ENCODE results near the gene SGMS1.
"Not testable (repeated sequence)": the region's sequence is repeated elsewhere in the genome, so short reads cannot be mapped to it uniquely, and the experiment has no call there.

Gene SGMS1

DNA sequence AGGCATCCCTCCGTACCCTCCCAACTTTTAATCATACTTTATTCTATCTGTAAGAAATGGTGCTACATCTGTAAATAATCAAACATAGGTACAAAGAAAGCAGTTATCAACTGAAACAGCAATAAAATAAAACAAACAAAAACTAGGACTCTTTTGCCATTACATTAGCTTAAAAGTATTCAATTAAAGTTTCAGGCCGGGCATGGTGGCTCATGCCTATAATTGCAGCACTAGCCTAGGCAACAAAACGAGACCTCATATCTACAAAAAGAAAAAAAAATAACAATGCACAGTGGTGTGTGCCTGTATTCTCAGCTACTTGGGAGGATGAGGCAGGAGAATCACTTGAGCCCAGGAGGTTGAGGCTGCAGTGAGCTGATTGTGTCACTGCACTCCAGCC lies 161.9 kb downstream of the SGMS1 start:
- no peak overlapping the region for H3K4me3 ChIP-seq (replicated peaks; ENCODE audit: low read depth, low read length)
- TF ChIP-seq, protein P1, sequence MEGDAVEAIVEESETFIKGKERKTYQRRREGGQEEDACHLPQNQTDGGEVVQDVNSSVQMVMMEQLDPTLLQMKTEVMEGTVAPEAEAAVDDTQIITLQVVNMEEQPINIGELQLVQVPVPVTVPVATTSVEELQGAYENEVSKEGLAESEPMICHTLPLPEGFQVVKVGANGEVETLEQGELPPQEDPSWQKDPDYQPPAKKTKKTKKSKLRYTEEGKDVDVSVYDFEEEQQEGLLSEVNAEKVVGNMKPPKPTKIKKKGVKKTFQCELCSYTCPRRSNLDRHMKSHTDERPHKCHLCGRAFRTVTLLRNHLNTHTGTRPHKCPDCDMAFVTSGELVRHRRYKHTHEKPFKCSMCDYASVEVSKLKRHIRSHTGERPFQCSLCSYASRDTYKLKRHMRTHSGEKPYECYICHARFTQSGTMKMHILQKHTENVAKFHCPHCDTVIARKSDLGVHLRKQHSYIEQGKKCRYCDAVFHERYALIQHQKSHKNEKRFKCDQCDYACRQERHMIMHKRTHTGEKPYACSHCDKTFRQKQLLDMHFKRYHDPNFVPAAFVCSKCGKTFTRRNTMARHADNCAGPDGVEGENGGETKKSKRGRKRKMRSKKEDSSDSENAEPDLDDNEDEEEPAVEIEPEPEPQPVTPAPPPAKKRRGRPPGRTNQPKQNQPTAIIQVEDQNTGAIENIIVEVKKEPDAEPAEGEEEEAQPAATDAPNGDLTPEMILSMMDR (IDR thresholded peaks at IDR 0.05; ENCODE audit: low read length, missing control alignments) = no peak
- DNase-seq (ENCODE audit: low read depth) = no peak

GRCh38 chr10:50461123-50461522 lies 162.6 kb downstream of the SGMS1 start:
- H3K4me3 ChIP-seq (replicated peaks; ENCODE audit: low read depth, low read length) = no peak overlapping the region
- TF ChIP-seq, protein P1 (IDR thresholded peaks at IDR 0.05; ENCODE audit: low read length, missing control alignments) = no peak
- DNase-seq (ENCODE audit: low read depth) = no peak

- no peak for DNase-seq (ENCODE audit: low read depth)
- no peak overlapping the region for H3K4me3 ChIP-seq (replicated peaks; ENCODE audit: low read depth, low read length)
- TF ChIP-seq, protein P1 (IDR thresholded peaks at IDR 0.05; ENCODE audit: low read length, missing control alignments) = no peak
Observed at GRCh38 chr10:50456719-50457118, 167.0 kb downstream of the SGMS1 start.

- no peak overlapping the region for H3K4me3 ChIP-seq (replicated peaks; ENCODE audit: low read depth, low read length)
- DNase-seq (ENCODE audit: low read depth) = no peak
- TF ChIP-seq, protein P1 (IDR thresholded peaks at IDR 0.05; ENCODE audit: low read length, missing control alignments) = no peak
Observed at GRCh38 chr10:50453940-50454339, 169.8 kb downstream of the SGMS1 start.

GRCh38 chr10:50452603-50453002 lies 171.2 kb downstream of the SGMS1 start:
- no peak overlapping the region for H3K4me3 ChIP-seq (replicated peaks; ENCODE audit: low read depth, low read length)
- TF ChIP-seq, protein P1 (IDR thresholded peaks at IDR 0.05; ENCODE audit: low read length, missing control alignments) = no peak
- DNase-seq (ENCODE audit: low read depth) = no peak

DNA sequence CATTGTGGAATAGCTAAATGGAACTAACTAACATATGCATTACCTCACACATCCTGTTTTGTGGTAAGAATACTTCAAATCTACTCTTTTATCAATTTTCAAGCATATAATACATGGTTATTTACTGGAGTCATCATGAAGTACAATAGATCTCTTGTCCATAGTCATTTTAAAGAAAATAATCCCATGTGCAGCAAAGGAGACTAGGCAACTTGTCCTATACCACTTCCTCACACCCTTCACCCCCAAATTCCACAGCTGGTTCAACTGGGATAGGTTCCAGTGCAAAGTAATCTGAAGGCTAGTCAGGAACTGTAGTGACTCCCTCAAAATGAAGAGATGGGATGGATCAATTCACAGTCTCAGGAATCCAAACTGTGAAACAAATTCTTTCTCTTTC lies 176.1 kb downstream of the SGMS1 start:
- peak; percentile 18 for DNase-seq (ENCODE audit: low read depth)
- TF ChIP-seq, protein P1 (IDR thresholded peaks at IDR 0.05; ENCODE audit: low read length, missing control alignments) = no peak
- no peak overlapping the region for H3K4me3 ChIP-seq (replicated peaks; ENCODE audit: low read depth, low read length)

- not testable (repeated sequence) for DNase-seq (ENCODE audit: low read depth); H3K4me3 ChIP-seq (replicated peaks; ENCODE audit: low read depth, low read length)
Observed at GRCh38 chr10:50445777-50446176, 178.0 kb downstream of the SGMS1 start.

Measured in fibroblast of pulmonary artery (primary cell).